Chondrocyte (in vitro differentiated cells): ENCODE results near the gene IGSF21. TPM values are rescaled to one million over a fixed set of nuclear protein-coding genes. Genes with fewer than 3 reads are reported as not detected.

ENCODE experiments used
- DNase-seq: peaks from one replicate; pipeline ENCODE4 v3.0.0; 2021; ENCODE audit warnings: mixed read lengths, low spot score
- H3K27ac Mint-ChIP-seq: one replicate; pipeline ENCODE4 v1.8.0; 2021; ENCODE audit warnings: mild to moderate bottlenecking, moderate library complexity, mixed read lengths; ENCODE audit not compliant: unreplicated experiment
- H3K27me3 Mint-ChIP-seq: 2 replicates; pipeline ENCODE4 v1.8.0; 2021; ENCODE audit warnings: low read depth, mixed read lengths
- H3K36me3 Mint-ChIP-seq: 2 replicates; pipeline ENCODE4 v1.8.0; 2021; ENCODE audit warnings: low read depth, mixed read lengths
- H3K4me1 Mint-ChIP-seq: 2 replicates; pipeline ENCODE4 v1.8.0; 2021; ENCODE audit warnings: low read depth, mild to moderate bottlenecking, mixed read lengths
- H3K4me3 Mint-ChIP-seq: one replicate; pipeline ENCODE4 v1.8.0; 2021; ENCODE audit warnings: mild to moderate bottlenecking, moderate library complexity, mixed read lengths; ENCODE audit not compliant: unreplicated experiment
- H3K9me3 Mint-ChIP-seq: 2 replicates; pipeline ENCODE4 v1.8.0; 2021; ENCODE audit warnings: low read depth, mixed read lengths
- CTCF ChIP-seq: fragments of 200-600 bp; sonication (generic); IDR thresholded peaks from 2 replicates; pipeline ENCODE4 v1.5.0; 2021; ENCODE audit warnings: antibody characterized with exemption, mild to moderate bottlenecking, moderate library complexity
- total RNA-seq: library from RNA; stranded (reverse); gene quantifications from 3 replicates; pipeline ENCODE4 v1.2.1, GENCODE V29; 2021

The IGSF21 gene
- total RNA-seq, 1 donor from 2014 or later: not detected

- H3K27me3 Mint-ChIP-seq: peaks cover 24% of the 10 kb centered on the region
- TF ChIP-seq CTCF: no peak
- DNase-seq: no peak
- no peak overlapping the region for H3K27ac Mint-ChIP-seq
- H3K9me3 Mint-ChIP-seq: peaks cover 17% of the 10 kb centered on the region
- no peaks in the 10 kb centered on the region for H3K4me1 Mint-ChIP-seq
- H3K36me3 Mint-ChIP-seq: no peaks in the 10 kb centered on the region
- H3K4me3 Mint-ChIP-seq: no peak overlapping the region
Observed at GRCh38 chr1:18384471-18384870, 276.9 kb downstream of the IGSF21 start.

- H3K36me3 Mint-ChIP-seq: no peaks in the 10 kb centered on the region
- no peak overlapping the region for H3K4me3 Mint-ChIP-seq
- TF ChIP-seq CTCF: no peak
- no peak overlapping the region for H3K27ac Mint-ChIP-seq
- H3K27me3 Mint-ChIP-seq: peaks cover 28% of the 10 kb centered on the region
- no peaks in the 10 kb centered on the region for H3K4me1 Mint-ChIP-seq
- DNase-seq: no peak
- peaks cover 9% of the 10 kb centered on the region for H3K9me3 Mint-ChIP-seq
Observed at GRCh38 chr1:18385239-18385790, 277.7 kb downstream of the IGSF21 start.

- H3K36me3 Mint-ChIP-seq: no peaks in the 10 kb centered on the region
- H3K4me1 Mint-ChIP-seq: no peaks in the 10 kb centered on the region
- H3K27ac Mint-ChIP-seq: no peak overlapping the region
- H3K9me3 Mint-ChIP-seq: peaks cover under 1% of the 10 kb centered on the region
- peaks cover 25% of the 10 kb centered on the region for H3K27me3 Mint-ChIP-seq
- no peak for DNase-seq
- TF ChIP-seq CTCF: no peak
- no peak overlapping the region for H3K4me3 Mint-ChIP-seq
Observed at GRCh38 chr1:18386591-18386990, 279.0 kb downstream of the IGSF21 start.

GRCh38 chr1:18387307-18387706 lies 279.7 kb downstream of the IGSF21 start:
- TF ChIP-seq CTCF: no peak
- Mint-ChIP-seq H3K27me3 (peaks cover 25% of the 10 kb centered on the region), H3K9me3 (no peaks in the 10 kb centered on the region)

GRCh38 chr1:18390953-18391352 lies 283.4 kb downstream of the IGSF21 start:
- Mint-ChIP-seq H3K4me3 (no peak overlapping the region), H3K27ac (no peak overlapping the region), H3K4me1 (no peaks in the 10 kb centered on the region), H3K27me3 (peaks cover 16% of the 10 kb centered on the region), H3K36me3 (no peaks in the 10 kb centered on the region), H3K9me3 (no peaks in the 10 kb centered on the region)
- TF ChIP-seq CTCF: no peak
- no peak for DNase-seq

More at GRCh38 chr1:18387307-18387706, 279.7 kb downstream of the IGSF21 start:
- no peak overlapping the region for H3K4me3 Mint-ChIP-seq
- H3K4me1 Mint-ChIP-seq: no peaks in the 10 kb centered on the region
- no peak for DNase-seq
- no peak overlapping the region for H3K27ac Mint-ChIP-seq
- H3K36me3 Mint-ChIP-seq: no peaks in the 10 kb centered on the region
